Iris pigment epithelial cell (primary cell): ENCODE measurements around the gene CRYBA2.

Experiments
- DNase-seq: peaks from one replicate; pipeline ENCODE4 v3.0.0-alpha.2; 2011; ENCODE audit warnings: low read depth

CRYBA2 gene, protein sequence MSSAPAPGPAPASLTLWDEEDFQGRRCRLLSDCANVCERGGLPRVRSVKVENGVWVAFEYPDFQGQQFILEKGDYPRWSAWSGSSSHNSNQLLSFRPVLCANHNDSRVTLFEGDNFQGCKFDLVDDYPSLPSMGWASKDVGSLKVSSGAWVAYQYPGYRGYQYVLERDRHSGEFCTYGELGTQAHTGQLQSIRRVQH

DNA sequence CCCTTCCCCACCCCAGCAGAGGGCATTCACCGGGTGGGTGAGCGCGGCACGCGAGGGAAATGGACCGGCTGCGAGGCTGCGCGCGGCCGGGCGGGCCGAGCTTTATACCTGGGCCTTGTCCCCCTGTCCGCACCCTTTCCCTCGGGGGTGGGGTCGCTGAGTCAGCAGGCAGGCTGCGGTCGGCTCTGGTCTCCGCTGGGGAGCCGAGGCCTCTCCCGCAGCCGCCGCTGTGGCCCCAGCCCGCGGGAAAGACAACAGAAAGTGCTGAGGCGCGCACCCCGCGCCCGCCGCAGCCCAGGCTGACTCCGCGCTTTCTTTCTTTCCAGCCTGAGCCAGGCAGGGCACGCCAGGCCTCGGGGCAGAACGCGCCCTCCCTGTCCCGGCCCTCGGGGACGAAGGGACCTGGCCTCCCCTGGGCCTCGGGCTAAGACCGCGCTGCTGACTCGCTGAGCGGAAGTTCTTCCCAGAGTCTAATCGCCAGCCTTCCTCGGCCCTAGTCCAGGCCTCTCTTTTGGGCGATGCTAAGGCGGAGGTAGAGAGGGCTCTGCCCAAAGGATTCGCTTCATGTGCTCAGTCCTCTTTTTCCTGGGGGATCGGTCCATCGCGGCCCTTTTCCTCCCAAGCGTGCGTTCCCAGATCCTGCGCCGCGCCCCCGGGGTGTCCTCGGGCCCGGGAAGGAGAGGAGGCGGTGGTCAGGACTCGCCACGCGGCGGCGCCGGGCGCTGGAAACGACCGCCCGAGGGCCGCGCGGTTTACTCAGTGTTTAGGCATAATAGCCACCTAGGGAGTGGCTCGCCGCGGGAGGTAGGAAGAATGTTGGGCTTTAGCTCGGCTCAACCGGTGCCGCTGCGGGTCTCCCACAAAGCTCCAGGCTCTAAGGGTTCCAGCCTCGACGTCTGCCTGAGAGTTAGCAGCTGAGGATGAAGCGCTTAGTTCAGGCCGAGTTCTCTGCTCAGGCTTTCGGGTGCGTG, at the start of gene CRYBA2:
TSS of gene CRYBA2 (minus strand) at position 78 of the 971 bp plus-strand sequence. CDS start 246 bp downstream, outside the sequence.
- peak; percentile 24 for DNase-seq

DNA sequence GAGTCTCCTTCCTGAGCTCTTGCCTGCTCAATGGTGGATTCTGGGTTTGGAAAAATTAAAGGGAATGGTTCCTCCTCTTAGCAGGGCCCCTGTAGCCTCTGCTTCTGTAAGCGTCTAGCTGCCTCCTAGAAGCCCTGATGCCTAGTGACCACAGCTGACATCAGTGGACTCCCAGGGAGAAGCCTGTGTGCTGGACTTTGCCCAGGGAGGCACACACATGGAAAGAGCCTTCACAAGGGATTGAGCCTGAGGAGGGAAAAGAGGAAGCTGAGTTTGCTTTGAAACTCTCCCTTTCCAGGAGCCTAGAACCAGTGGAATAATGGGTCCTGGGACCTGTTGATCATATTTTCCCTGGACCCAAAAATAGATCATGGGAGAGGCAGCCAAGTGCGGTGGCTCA, 49.5 kb upstream of the CRYBA2 start:
- DNase-seq: no peak

DNA sequence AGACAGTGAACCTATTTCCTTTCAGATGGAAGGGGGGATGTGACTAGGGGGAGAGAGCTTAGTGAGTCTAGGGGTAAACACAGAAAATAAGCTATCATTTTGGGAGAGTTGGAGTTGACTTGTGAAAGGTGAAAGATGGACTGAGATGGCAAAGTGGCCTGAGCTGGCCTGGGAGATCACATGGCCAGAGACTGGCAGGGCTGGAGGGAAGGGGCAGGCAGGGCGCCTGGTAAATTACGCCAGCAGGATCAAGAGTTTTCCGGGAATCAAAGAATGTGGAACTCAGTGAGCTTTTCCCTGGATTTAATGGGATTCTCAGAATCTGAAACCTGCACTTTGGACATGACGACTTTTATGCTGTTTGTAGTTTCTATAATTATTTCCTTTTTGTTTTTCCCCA, 48.9 kb upstream of the CRYBA2 start:
- DNase-seq: no peak

DNA sequence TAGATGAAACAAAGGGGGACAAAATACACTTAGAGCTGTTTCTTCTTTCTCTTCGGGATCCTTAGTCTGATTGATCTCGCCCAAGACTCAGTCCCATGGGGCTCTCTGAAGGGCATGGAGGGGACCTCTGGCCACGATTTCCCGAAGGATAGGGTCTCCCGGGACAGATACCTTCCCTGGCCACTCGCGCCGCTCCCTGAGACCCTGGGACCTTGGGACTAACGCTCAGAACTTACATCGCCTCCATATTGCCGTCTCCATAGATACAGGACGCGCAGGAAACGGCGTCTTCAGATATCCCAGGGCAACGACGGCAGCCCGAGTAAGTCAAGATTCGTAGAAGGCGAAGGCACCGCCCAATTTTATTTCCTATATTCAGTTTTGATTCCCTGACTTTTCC, 48.0 kb upstream of the CRYBA2 start, which contains the start of gene CFAP65:
TSS of gene CFAP65 (minus strand) at position 265 of the 400 bp plus-strand sequence. CDS start 2,468 bp downstream, outside the sequence.
- DNase-seq: peak; percentile 72

DNA sequence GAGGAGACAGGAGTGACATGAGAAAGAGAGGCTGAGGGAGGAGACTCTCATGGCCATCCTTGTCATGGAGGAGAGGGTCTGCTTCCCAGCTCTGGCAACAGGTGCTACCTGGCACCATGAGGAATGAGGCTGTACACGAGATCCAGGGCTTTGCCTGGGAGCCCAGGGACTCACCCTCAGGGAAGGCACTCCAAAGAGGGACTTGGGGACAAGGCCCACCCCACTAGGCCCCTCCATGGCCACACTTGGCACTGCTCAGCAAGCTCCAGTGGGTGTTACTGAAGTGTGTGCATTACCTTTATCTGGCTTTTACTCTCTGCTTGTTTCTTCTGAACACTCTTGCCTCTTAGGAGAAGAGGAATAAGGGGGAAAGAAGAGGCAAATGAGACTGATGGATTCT, 45.4 kb upstream of the CRYBA2 start:
- no peak for DNase-seq

DNA sequence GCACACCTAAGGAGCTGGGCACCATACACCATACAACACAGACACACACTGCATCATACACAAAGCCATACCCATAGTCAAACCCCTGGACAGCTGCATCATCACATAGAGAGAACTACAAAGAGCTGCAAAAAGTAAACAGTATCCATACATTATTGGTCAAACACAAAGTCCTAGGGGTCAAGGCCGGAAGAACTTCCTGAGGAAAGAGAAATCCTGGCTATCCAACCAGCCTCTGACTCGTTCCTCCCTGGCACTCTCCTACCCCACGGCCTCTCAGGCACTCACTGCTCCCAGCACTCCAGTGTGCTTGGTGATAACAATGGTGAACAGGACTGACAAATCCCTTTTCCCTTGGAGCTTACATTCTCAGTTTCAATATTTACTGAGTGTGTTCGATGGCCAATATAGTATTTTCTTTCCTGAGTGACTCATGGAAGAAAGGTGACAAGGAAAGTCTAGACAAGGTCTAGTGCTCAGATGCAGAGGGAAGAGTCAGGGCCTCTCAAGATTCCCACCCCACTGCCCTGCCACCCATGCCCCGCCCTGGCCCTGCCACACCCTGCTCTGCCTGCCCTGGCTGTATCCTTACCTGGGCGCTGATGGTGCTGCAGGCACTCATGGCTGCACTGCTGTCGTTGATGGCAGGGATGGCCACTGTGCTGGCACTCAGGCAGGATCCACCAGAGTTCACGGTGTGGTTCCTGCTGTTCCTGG, 44.7 kb upstream of the CRYBA2 start:
- no peak for DNase-seq

DNA sequence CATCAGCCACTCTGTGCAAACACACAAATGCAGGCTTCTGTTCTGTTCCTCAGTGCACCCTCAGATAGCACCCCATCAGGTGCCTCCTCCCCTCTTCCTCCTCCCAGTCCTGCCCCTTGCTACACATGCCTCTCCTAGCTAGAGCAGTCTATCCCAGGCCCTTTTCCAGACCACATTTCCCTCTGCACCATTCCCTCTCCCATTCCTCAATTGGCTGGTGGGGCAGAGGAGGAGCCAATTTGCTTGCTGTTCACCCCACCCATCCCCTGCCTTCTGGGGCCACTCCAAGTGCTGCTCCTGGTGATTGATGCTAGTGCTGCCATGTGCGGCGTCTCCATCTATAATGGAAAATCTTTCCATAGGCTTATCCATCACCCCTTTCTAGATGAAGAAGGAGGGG, 42.7 kb upstream of the CRYBA2 start:
- no peak for DNase-seq

DNA sequence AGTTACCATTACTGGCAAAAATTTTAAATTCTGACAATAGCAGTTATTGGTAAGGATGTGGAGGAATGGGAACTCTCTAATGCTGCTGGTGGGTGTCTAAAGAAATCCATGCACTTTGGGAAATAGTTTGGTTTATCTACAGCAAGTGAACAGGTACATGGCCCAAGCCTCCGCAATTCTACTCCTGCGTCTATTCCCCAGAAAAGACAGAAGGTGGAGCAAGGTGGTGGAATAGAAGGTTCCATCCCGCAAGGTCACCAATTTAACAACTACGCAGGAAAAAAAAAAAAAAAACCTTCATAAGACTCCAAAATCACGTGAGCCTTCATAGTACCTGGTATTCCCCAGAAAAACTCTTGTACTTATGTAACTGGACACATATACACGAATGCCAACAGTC, 41.6 kb upstream of the CRYBA2 start:
- no peak for DNase-seq

DNA sequence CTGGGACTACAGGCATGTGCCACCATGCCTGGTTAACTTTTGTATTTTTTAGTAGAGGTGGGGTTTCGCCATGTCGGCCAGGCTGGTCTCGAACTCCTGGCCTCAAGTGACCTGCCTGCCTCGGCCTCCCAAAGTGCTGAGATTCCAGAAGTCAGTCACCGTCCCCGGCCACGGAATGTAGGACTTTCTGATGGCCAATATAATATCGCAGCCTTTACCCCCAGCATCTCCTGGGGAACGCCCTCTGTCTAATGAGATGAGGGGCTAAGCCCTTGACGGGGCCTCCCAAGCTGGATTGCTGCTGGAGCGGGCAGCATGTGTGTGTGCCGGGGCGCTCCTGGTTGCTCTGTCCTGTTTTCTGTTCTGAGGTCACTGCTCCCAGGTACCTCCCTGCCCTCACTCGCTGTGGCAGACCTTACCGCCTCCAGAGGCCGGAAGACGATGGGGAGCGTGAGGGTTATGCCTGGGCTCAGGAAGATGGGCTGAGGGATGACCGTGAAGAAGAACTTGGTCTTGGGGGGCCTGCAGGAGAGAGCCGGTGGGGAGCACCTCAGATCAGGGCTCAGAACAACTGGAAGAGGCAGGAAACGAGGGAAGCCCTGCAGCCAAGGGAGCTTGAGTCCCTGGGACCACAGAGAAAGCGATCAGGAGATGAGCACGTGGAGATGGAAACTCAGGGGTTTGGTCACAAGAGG, 39.0 kb upstream of the CRYBA2 start:
- no peak for DNase-seq

DNA sequence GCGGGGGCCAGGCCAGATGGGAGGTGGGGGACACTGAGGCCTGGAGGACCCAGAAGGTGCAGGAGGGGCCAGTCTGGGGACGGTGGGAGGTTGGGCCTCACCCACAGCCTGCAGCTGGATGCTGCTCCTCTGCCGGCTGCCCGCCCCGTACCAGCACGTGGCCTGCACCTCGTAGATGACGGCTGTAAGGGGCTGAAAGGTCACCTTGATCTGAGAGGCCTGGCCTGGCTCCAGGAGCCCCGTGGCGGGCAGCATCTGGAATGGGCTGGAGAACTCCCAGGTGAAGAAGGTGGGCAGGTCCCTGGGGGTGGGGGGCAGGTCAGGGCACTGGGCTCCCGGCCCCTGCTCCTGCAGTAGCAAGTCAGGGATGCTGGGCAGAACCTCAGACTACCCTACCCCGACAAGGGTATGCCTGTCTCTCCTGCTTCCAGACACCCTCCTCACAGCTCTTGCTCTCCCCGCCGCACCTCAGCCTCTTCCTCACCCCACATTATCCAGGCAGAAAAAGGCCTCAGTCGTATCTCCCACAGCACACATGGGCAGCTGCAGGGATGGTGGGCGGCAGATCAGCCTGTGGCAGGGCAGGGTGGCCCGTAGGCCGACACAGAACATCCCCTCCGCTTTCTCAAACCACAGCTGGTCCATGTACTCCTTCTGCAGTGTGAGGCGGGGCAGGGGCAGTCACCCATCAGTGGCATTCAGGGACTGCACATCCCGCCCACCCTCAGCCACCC, 38.0 kb upstream of the CRYBA2 start:
- DNase-seq: no peak

DNA sequence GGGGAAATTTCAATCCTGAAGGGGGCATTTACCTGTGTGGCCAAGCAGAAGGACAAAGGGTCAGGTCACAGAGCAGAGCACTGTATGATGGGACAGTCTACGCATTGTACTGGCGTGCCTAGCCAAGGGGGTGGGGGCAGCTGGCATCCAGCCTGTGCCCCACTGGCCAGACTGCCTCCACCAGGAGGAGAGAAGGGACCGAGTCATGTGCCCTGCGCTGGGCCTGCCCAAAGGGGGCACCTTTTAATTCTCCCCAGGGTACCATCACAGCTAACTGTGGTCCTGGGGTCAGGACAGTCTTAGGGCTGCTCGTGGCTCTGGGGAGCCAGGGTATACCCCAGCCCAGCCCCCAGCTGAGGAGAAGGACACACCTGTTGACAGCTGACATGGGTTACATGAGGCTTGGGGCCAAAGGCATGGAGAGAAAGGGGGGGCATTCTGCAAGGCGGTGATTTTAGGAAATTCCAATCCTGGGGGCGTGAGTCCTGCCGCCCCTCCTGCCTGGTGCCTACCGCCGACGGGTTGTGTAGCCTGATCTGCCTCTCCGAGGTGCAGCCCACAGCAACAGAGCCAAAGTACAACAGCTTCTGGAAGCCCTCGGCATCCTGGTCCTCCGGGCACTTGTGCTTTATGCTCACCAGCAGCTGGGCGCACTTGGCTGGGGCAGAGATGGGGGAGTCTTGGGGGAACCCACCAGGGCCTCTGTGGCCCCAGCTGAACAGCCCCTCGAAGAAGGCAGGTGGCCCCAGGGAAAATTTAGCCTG, 37.1 kb upstream of the CRYBA2 start:
- DNase-seq: no peak

DNA sequence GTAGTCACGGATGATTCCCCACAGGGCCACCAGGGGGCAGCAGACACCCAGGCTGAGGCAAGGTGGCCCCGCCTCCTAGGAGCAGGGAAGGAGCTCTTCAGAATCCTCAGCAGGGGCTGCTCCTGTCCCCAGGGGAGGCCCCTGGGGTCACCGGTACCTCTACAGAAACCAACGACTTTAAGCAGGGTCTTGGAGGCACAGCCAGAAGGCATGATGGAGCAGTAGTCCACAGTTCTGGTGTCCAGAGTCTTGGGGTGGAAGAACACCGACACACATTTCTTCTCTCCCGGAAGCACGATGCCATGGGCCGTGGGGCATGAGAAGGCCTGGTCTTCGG, 36.6 kb upstream of the CRYBA2 start:
- peak; percentile 64 for DNase-seq

DNA sequence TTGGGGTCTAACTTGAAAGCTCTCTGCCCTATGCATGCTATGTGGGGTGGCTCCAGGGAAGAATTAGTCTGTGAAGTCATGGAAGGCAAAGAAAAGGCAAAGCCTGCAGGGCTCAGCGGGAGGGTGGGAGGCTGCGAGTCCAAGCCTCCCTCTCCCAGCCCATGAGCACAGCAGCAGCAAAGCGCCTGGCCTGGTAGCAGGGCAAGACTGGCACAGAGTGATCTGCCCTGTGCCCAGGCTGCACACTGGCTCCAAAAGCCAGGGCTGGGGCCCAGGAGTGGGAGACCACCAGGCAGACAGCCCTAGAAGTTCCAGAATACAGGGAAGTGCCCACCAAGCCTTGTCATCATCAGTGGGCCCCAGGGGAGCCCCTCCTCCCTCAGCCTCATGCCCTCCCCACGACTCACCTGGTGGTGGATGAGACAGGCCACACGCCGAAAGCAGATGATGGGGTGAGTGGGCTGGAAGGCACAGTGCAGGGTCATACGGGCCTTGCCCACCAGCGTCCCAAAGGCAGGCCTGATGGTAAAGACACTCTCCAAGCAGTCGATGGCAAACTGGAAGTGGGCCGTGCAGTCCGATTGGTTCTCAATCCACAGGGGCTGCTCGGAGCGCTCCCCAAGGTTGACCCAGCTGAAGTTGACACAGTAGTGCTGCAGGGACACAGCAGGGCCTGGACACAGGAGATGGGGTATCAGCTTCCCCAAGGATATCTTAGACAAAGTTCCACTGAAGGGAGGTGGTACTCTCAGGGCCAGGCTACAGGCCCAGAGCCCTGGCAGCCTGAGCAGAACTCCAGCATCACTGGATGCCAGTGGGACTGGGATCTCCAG, 36.0 kb upstream of the CRYBA2 start:
- DNase-seq: no peak

DNA sequence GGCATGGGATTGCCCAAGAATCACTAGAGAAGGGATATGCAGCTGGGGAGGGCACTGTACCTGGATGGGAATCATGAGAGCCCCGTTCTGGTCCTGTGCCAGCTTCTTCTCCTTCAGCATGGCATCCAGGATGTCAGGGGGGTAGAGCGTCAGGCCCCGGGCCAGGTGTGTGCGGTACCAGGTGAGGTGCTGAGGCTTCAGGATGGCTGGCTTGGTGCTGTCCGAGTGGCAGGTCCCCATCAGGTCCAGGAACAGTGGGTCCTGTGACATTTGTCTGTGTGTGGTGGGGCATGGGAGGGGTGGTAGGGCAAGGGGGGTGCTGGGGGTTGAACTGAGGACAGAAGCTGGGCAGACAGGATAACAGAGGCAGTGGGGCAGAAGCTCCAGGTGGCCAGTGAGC, 34.9 kb upstream of the CRYBA2 start:
- no peak for DNase-seq

DNA sequence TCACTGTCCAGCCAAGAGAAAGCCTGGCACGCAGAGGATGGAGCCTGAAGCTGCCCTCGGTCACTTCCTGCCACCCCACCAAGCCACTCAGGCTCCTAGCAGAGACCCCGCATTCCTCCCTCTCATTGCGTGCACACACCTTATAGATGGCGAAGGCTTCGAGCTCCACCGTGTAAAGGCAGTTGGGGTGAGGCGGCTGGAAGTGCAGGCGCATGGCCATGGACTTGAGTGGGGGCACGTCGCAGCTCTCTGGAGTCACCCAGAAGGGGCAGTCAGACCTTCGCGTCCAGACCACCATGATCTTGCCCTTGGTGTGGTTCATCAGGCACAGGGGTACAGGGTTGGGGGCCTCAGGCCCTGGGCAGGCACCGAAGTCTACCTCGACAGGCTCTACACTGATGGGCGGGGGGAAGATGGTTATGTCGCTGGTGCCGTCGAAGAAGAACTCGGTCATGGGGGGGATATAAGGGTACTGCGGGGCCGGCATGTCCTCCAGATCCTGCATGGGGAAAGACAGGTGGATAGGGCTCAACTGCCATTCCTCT, 34.4 kb upstream of the CRYBA2 start:
- DNase-seq: no peak

DNA sequence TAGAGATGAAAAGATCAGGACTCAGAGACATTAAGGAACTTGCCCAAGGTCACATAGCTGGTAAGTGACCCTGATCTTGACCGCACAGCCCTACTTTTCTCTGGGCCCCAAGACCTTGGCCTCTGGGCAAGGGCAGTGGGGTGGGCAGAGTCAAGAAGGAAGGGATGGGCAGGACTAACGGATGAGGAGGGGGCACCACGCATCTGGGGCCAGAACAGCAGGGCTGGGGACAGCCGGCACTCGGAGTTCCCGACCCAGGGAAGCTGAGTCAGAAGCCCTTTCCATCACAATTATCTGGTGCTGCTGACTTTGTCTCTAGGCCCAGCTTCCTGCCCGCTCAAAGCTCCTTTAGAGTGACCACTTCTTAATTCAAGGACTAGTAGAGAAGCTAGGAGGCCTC, 33.7 kb upstream of the CRYBA2 start:
- no peak for DNase-seq

DNA sequence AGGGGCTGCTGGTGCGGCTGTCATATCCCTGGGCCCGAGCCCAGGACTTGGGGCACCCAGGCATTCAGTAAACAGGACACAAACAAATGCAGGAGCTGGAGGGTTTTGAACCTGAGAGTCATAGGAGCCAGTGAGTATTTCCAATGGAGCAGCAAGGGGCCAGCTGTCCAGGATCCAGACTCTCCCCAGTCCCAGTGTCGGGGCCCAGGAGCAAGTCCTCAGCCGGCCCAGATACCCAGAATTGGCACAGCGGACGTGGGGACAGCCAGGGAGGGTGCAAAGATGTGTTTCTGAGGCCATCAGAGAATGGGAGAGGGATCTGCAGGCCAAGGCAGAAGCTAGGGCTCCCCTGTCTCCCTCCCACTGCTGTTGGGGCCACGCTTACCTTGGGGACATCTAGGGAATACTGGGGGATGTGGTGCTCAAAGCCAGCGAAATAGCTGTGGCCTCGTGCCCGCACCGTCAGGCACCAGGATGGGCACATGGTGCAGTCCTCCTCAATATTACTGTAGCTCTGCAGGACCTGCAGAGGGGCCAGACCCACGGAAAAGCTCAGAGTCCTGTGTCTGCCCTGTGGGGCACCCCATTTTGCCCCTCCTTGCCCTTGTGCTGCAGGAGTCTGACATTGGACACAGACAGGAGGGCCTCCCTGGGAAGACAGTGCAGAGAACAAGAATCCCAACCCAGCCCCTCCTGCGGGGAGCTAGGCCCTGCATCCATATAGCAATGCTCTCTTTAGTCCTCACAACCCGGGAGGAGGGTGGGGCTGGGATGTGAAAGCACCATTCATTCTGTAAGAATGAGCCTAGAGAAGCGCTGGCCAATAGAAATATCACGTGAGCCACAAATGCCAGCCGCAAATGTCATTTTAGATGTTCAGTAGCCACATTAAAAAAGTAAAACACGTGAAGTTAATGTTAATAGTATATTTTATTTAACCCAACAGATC, 32.7 kb upstream of the CRYBA2 start:
- no peak for DNase-seq

DNA sequence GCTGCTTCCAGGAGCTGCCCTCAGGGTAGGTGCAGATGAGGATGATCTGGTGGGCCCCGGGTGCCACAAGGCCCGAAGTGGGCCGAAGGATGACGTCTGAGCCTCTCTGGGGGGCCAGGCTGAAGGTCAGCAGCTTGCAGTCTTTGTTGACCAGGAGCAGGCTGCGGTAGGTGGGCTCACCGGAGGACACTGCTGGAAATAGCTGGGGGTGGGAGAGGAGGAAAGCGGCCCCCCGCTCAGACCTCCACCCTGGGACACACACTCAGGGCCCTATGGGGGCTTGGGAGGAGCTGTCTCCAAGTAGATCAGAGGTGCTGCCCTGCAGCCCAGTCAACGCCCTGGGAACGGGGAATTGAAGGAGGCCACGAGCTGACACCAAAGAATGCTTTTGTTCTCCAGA, 30.8 kb upstream of the CRYBA2 start:
- DNase-seq: no peak
